Mesendoderm (in vitro differentiated cells): ENCODE data around the gene EPG5.
"Not testable (repeated sequence)": the region's sequence is repeated elsewhere in the genome, so short reads cannot be mapped to it uniquely, and the experiment has no call there.

Experiments used
- DNase-seq: peaks from one replicate; pipeline ENCODE4 v3.0.0; 2013
- H2AK5ac ChIP-seq: 2 replicates; pipeline ENCODE4 v1.6.1; 2013; ENCODE audit warnings: low read length, inconsistent platforms
- H2BK120ac ChIP-seq: 2 replicates; pipeline ENCODE4 v1.6.1; 2013; ENCODE audit warnings: low read depth, mild to moderate bottlenecking, low read length, moderate library complexity, mixed read lengths
- H2BK15ac ChIP-seq: replicated peaks from 2 replicates; pipeline ENCODE4 v1.6.1; 2013; ENCODE audit warnings: low read depth, mild to moderate bottlenecking, moderate library complexity
- H2BK5ac ChIP-seq: 2 replicates; pipeline ENCODE4 v1.6.1; 2013; ENCODE audit warnings: low read length, inconsistent platforms
- H3K18ac ChIP-seq: 2 replicates; pipeline ENCODE4 v1.6.1; 2013; ENCODE audit warnings: mild to moderate bottlenecking, low read length, mixed read lengths
- H3K23ac ChIP-seq: one replicate; pipeline ENCODE4 v1.6.1; 2013; ENCODE audit warnings: low read length
- H3K27ac ChIP-seq: 2 replicates; pipeline ENCODE4 v1.5.1; 2013; ENCODE audit warnings: low read depth, mild to moderate bottlenecking, inconsistent platforms, low read length, moderate library complexity
- H3K27me3 ChIP-seq: 2 replicates; pipeline ENCODE4 v1.6.1; 2013; ENCODE audit warnings: low read length, control low read depth, mild to moderate bottlenecking, inconsistent platforms; ENCODE audit not compliant: insufficient read depth, poor library complexity
- H3K36me3 ChIP-seq: 2 replicates; pipeline ENCODE4 v1.6.1; 2013; ENCODE audit warnings: low read length, inconsistent platforms; ENCODE audit not compliant: control insufficient read depth, insufficient read depth
- H3K4ac ChIP-seq: one replicate; pipeline ENCODE4 v1.6.1; 2013; ENCODE audit warnings: low read depth, mild to moderate bottlenecking, low read length, moderate library complexity
- H3K4me1 ChIP-seq: 2 replicates; pipeline ENCODE4 v1.6.1; 2013; ENCODE audit warnings: low read depth, low read length, inconsistent platforms; ENCODE audit not compliant: control insufficient read depth
- H3K4me2 ChIP-seq: 2 replicates; pipeline ENCODE4 v1.6.1; 2013; ENCODE audit warnings: low read length
- H3K4me3 ChIP-seq: 2 replicates; pipeline ENCODE4 v1.5.1; 2013; ENCODE audit warnings: mild to moderate bottlenecking, low read length
- H3K56ac ChIP-seq: one replicate; pipeline ENCODE4 v1.6.1; 2013; ENCODE audit warnings: low read length
- H3K79me1 ChIP-seq: 2 replicates; pipeline ENCODE4 v1.6.1; 2013; ENCODE audit warnings: low read length, inconsistent platforms
- H3K79me2 ChIP-seq: 2 replicates; pipeline ENCODE4 v1.6.1; 2013; ENCODE audit warnings: mild to moderate bottlenecking, low read length; ENCODE audit not compliant: control insufficient read depth, insufficient read depth
- H3K9ac ChIP-seq: 2 replicates; pipeline ENCODE4 v1.6.1; 2013; ENCODE audit warnings: low read length, inconsistent platforms
- H4K5ac ChIP-seq: one replicate; pipeline ENCODE4 v1.6.1; 2013; ENCODE audit warnings: low read length
- H4K8ac ChIP-seq: one replicate; pipeline ENCODE4 v1.6.1; 2013; ENCODE audit warnings: low read depth, mild to moderate bottlenecking, control low read depth, low read length, moderate library complexity
- WGBS: extraction: QIAGEN DNeasy Blood & Tissue Kit; methylation state at CpG from one replicate; pipeline ENCODE4 v1.1.7; 2013; ENCODE audit warnings: low lambda C conversion rate, missing lambda C conversion rate; ENCODE audit not compliant: insufficient coverage; ENCODE audit errors: extremely low coverage; 5-methylcytosine and 5-hydroxymethylcytosine counted together

Gene EPG5

DNA sequence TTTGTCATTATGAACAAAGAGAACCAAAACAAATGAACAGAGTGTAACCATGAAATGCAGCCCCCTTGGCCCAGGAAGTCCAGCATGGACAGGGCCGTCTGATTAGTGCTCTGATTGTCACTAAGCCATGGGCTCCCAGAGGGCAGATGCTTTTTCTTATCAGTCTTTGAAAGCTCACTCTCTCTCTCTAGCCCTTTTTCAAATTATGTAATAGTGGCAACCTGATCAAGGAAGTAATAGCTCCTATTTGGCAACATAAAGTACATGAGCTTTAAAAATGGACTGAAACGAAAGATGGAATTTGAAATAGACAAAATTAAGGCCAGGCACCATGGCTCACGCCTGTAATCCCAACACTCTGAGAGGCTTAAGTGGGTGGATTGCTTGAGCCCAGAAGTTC, 32.4 kb upstream of the EPG5 start:
- no peak overlapping the region for H3K4me2 ChIP-seq
- no peak overlapping the region for H3K23ac ChIP-seq
- no peak overlapping the region for H3K56ac ChIP-seq
- H3K27ac ChIP-seq, result no peak overlapping the region
- no peak overlapping the region for H3K9ac ChIP-seq
- H3K4me3 ChIP-seq, result no peak overlapping the region
- no peak overlapping the region for H2BK120ac ChIP-seq
- H2BK15ac ChIP-seq, result no peak overlapping the region
- H3K4me1 ChIP-seq, result peaks cover 3% of the 10 kb centered on the region
- H3K36me3 ChIP-seq, result no peaks in the 10 kb centered on the region
- H4K5ac ChIP-seq, result no peak overlapping the region
- no peak overlapping the region for H3K4ac ChIP-seq
- no peak overlapping the region for H2BK5ac ChIP-seq
- no peak overlapping the region for H3K18ac ChIP-seq
- H2AK5ac ChIP-seq, result no peak overlapping the region
- H3K79me1 ChIP-seq, result no peaks in the 10 kb centered on the region
- no peaks in the 10 kb centered on the region for H3K27me3 ChIP-seq
- H3K79me2 ChIP-seq, result no peaks in the 10 kb centered on the region
- WGBS, result no CpG with 5 or more reads among the region's 3 CpGs
- H4K8ac ChIP-seq, result no peak overlapping the region
- no peak for DNase-seq

DNA sequence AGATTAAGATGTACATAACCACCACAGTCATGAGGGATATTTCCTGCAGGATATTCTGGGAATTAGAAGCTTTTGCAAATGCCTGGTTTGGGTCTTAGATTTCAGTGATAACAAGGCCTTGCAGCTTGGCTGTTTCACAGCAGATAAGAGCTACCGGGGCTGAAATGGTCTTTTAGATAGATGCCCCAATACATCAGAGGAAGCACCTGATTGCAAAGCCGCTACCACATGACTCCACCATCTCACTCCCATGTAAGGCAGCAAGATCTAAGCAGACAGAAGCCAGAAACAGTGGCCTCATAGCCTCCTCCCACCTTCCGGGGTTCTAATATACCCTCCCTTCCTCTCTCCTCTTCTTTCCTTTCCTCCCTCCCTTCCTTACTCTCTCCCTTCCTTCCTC, 31.1 kb upstream of the EPG5 start:
- no CpG with 5 or more reads among the region's 3 CpGs for WGBS
- H3K4me3 ChIP-seq, result no peak overlapping the region
- peak; percentile 56 for DNase-seq

DNA sequence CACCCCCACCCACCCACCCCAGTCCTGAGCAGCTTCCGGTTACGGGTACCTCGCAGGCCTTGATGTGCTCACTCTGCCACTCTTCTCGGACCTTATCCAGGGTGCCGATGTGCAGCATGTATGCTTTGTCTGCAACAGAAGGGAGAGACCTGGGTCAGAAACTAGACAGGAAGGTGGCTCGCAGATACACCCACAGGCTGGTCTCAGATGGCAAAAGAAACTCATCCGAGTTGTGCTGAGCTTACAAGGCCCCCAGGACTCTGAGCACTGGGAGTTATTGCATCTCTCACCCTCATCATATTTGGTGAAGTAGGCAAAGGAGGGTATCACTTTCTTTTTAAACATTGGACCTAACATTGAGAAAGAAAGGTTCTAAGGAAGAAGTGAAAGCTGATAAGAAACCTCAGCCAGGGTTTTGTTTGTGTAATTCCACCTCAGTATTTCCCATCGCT, 30.6 kb upstream of the EPG5 start:
- DNase-seq, result peak; percentile 36
- no peak overlapping the region for H3K4me3 ChIP-seq
- no CpG with 5 or more reads among the region's 8 CpGs for WGBS

More for the DNA sequence above, 31.1 kb upstream of the EPG5 start:
- Histone ChIP-seq H3K18ac (no peak overlapping the region), H2BK5ac (no peak overlapping the region), H4K5ac (no peak overlapping the region), H3K27ac (no peak overlapping the region), H3K36me3 (no peaks in the 10 kb centered on the region), H3K4me1 (peaks cover 3% of the 10 kb centered on the region), H3K4ac (no peak overlapping the region), H3K56ac (no peak overlapping the region), H3K4me2 (no peak overlapping the region), H3K9ac (no peak overlapping the region), H3K79me1 (no peaks in the 10 kb centered on the region), H3K27me3 (no peaks in the 10 kb centered on the region), H3K23ac (no peak overlapping the region), H3K79me2 (no peaks in the 10 kb centered on the region), H2BK120ac (no peak overlapping the region), H2BK15ac (no peak overlapping the region), H4K8ac (no peak overlapping the region), H2AK5ac (no peak overlapping the region)

DNA sequence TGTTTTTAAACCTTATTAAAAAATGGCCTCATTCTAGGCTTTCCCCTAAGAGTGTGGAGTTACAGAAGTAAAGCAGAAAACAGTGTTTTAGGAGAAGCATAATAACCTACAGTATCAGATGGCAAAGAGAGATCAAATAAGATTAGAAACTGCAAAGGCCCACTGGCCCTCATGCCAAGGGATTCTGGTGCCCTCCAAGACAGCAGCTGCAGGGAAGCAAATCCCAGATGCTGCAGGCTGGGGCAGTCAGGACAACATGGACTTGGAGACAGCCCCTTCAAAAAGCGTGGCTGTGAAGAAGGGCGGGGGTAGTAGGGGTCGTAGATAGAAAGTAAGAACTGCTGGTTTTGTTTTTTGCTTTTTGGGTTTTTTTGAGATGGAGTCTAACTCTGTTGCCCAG, 28.3 kb upstream of the EPG5 start:
- Histone ChIP-seq H3K56ac (no peak overlapping the region), H4K5ac (no peak overlapping the region), H3K27me3 (no peaks in the 10 kb centered on the region), H2BK15ac (no peak overlapping the region), H3K27ac (no peak overlapping the region), H3K36me3 (no peaks in the 10 kb centered on the region), H4K8ac (no peak overlapping the region), H3K4ac (no peak overlapping the region), H3K79me2 (no peaks in the 10 kb centered on the region), H2BK120ac (no peak overlapping the region), H3K18ac (no peak overlapping the region), H3K4me3 (no peak overlapping the region), H3K9ac (no peak overlapping the region), H3K4me2 (no peak overlapping the region), H3K23ac (no peak overlapping the region), H2BK5ac (no peak overlapping the region), H3K79me1 (no peaks in the 10 kb centered on the region), H3K4me1 (peaks cover 3% of the 10 kb centered on the region), H2AK5ac (no peak overlapping the region)
- no CpG with 5 or more reads among the region's 3 CpGs for WGBS
- DNase-seq, result no peak

More for the DNA sequence above, 30.6 kb upstream of the EPG5 start:
- no peak overlapping the region for H4K5ac ChIP-seq
- H3K4ac ChIP-seq, result no peak overlapping the region
- H2BK15ac ChIP-seq, result no peak overlapping the region
- H4K8ac ChIP-seq, result no peak overlapping the region
- H3K27me3 ChIP-seq, result no peaks in the 10 kb centered on the region
- H2BK120ac ChIP-seq, result no peak overlapping the region
- no peaks in the 10 kb centered on the region for H3K79me1 ChIP-seq
- no peaks in the 10 kb centered on the region for H3K79me2 ChIP-seq
- H3K23ac ChIP-seq, result no peak overlapping the region
- no peak overlapping the region for H3K56ac ChIP-seq
- H3K36me3 ChIP-seq, result no peaks in the 10 kb centered on the region
- peaks cover 3% of the 10 kb centered on the region for H3K4me1 ChIP-seq
- no peak overlapping the region for H2AK5ac ChIP-seq
- no peak overlapping the region for H3K9ac ChIP-seq
- no peak overlapping the region for H2BK5ac ChIP-seq
- no peak overlapping the region for H3K27ac ChIP-seq
- H3K4me2 ChIP-seq, result no peak overlapping the region
- no peak overlapping the region for H3K18ac ChIP-seq

DNA sequence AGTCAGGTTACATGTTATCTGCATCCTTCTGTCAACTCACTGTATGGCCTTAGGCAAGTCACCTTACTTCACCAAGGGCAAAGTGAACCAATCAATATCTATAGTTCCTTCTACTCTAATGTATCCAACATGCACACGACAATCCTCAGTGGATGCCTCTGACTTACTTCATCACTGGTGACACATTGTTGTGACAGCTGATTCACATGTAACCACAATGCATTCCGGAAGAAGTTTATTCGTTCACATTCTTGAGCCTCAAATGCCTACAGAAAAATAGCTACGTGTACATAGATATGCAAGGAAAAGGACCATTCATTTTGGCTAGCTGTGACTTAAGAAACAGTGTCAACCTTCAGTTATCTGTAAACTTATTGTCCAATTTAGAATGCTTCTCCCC, 26.3 kb upstream of the EPG5 start:
- Histone ChIP-seq H4K8ac (no peak overlapping the region), H3K79me2 (no peaks in the 10 kb centered on the region), H3K27ac (no peak overlapping the region), H3K27me3 (no peaks in the 10 kb centered on the region), H3K9ac (no peak overlapping the region), H3K4me1 (peaks cover 3% of the 10 kb centered on the region), H2BK120ac (no peak overlapping the region), H3K4ac (no peak overlapping the region), H3K36me3 (no peaks in the 10 kb centered on the region), H2BK5ac (no peak overlapping the region), H2BK15ac (no peak overlapping the region), H3K4me3 (no peak overlapping the region), H2AK5ac (no peak overlapping the region), H4K5ac (no peak overlapping the region), H3K23ac (no peak overlapping the region), H3K18ac (no peak overlapping the region), H3K79me1 (no peaks in the 10 kb centered on the region), H3K4me2 (no peak overlapping the region), H3K56ac (no peak overlapping the region)
- WGBS, result no CpG with 5 or more reads among the region's 4 CpGs
- DNase-seq, result peak; percentile 22

DNA sequence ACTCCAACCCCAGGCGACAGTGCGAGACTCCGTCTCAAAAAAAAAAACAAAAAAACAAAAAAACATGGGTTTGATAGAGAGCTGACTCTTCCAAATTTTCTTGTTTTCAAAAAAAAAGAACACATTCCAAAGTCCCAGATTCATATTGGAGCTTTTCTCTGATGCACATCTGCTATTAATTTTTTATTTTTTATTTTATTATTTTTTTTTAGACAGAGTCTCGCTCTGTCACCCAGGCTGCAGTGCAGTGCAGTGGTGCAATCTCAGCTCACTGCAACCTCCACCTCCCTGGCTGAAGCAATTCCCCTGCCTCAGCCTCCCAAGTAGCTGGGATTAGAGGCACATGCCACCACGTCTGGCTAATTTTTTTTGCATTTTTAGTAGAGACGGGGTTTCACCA, 25.4 kb upstream of the EPG5 start:
- H4K5ac ChIP-seq, result not testable (repeated sequence)

More for the DNA sequence above, 25.4 kb upstream of the EPG5 start:
- not testable (repeated sequence) for H3K79me2 ChIP-seq, H3K27me3 ChIP-seq, H3K27ac ChIP-seq, H3K56ac ChIP-seq, H3K4me1 ChIP-seq, DNase-seq, H3K4me2 ChIP-seq, H3K18ac ChIP-seq, H3K9ac ChIP-seq, H3K23ac ChIP-seq, H2BK120ac ChIP-seq, H2BK15ac ChIP-seq, H3K79me1 ChIP-seq, H2BK5ac ChIP-seq, H3K36me3 ChIP-seq, H3K4ac ChIP-seq, H3K4me3 ChIP-seq, H2AK5ac ChIP-seq, H4K8ac ChIP-seq
- WGBS, result no CpG with 5 or more reads among the region's 6 CpGs
